Measurements from ENCODE around the gene THAP8.
"Not testable (repeated sequence)": the region's sequence is repeated elsewhere in the genome, so short reads cannot be mapped to it uniquely, and the experiment has no call there.

DNA sequence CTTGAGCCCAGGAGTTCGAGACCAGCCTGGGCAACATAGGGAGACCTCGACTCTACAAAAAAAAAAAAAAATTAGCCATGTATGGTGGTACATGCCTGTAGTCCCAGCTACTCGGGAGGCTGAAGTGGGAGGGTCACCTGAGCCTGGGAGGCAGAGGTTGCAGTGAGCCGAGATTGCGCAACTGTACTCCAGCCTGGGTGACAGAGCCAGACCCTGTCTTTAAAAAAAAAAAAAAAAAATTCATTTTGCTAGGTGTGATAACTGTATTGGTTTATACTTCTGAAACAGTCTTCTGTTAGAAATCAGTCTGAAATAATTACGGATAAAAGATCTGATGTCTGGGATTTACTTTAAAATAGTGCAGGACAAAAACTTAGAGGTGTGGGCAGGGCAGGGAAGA is 13.0 kb downstream of the THAP8 start:
- not testable (repeated sequence) for TF ChIP-seq SPI1 (IDR thresholded peaks at IDR 0.05; ENCODE audit: borderline replicate concordance, insufficient read depth, low read depth, low read length); CEBPB (IDR thresholded peaks at IDR 0.05; ENCODE audit: borderline replicate concordance in 1 of 2, low read depth in 2 of 2, low read length in 2 of 2); SREBF2 (IDR thresholded peaks at IDR 0.05; ENCODE audit: low read length); NBN (IDR thresholded peaks at IDR 0.05); MYC (IDR thresholded peaks at IDR 0.05; ENCODE audit: insufficient read depth, insufficient read length, insufficient replicate concordance, low read length, severe bottlenecking); EZH2 (IDR thresholded peaks at IDR 0.05; ENCODE audit: borderline replicate concordance, control insufficient read depth, low read depth, low read length); JUND (IDR thresholded peaks at IDR 0.05; ENCODE audit: low read depth, low read length); NFYB (IDR thresholded peaks at IDR 0.05; ENCODE audit: insufficient read depth, low read depth, low read length)
- TF ChIP-seq, protein P1, sequence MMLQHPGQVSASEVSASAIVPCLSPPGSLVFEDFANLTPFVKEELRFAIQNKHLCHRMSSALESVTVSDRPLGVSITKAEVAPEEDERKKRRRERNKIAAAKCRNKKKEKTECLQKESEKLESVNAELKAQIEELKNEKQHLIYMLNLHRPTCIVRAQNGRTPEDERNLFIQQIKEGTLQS (IDR thresholded peaks at IDR 0.05; ENCODE audit: borderline replicate concordance, extremely low read depth, low read depth, low read length) = not testable (repeated sequence)
- TF ChIP-seq, protein P2, sequence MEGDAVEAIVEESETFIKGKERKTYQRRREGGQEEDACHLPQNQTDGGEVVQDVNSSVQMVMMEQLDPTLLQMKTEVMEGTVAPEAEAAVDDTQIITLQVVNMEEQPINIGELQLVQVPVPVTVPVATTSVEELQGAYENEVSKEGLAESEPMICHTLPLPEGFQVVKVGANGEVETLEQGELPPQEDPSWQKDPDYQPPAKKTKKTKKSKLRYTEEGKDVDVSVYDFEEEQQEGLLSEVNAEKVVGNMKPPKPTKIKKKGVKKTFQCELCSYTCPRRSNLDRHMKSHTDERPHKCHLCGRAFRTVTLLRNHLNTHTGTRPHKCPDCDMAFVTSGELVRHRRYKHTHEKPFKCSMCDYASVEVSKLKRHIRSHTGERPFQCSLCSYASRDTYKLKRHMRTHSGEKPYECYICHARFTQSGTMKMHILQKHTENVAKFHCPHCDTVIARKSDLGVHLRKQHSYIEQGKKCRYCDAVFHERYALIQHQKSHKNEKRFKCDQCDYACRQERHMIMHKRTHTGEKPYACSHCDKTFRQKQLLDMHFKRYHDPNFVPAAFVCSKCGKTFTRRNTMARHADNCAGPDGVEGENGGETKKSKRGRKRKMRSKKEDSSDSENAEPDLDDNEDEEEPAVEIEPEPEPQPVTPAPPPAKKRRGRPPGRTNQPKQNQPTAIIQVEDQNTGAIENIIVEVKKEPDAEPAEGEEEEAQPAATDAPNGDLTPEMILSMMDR (IDR thresholded peaks at IDR 0.05 in 2 of 3, conservative IDR thresholded peaks at IDR 0.05 in 1 of 3; ENCODE audit: control insufficient read depth in 2 of 3, extremely low read depth in 1 of 3, insufficient read depth in 1 of 3, low read depth in 3 of 3, low read length in 3 of 3) = not testable (repeated sequence)
